Endothelial cell (in vitro differentiated cells): Measurements from ENCODE around the gene SUSD2. TPM values are rescaled to one million over a fixed set of nuclear protein-coding genes. Genes with fewer than 3 reads are reported as not detected.

Experiments used
- DNase-seq: peaks from one replicate; pipeline ENCODE4 v3.0.0; 2021; ENCODE audit warnings: low spot score
- H3K27ac Mint-ChIP-seq: one replicate; pipeline ENCODE4 v1.8.0; 2021; ENCODE audit warnings: mixed read lengths, inconsistent platforms; ENCODE audit not compliant: unreplicated experiment
- H3K27me3 Mint-ChIP-seq: one replicate; pipeline ENCODE4 v1.8.0; 2021; ENCODE audit warnings: mild to moderate bottlenecking, moderate library complexity, mixed read lengths, inconsistent platforms; ENCODE audit not compliant: unreplicated experiment
- H3K36me3 Mint-ChIP-seq: one replicate; pipeline ENCODE4 v1.8.0; 2021; ENCODE audit warnings: mild to moderate bottlenecking, low read depth, mixed read lengths, inconsistent platforms; ENCODE audit not compliant: unreplicated experiment
- H3K4me1 Mint-ChIP-seq: one replicate; pipeline ENCODE4 v1.8.0; 2021; ENCODE audit warnings: mild to moderate bottlenecking, mixed read lengths, inconsistent platforms; ENCODE audit not compliant: unreplicated experiment
- H3K4me3 Mint-ChIP-seq: one replicate; pipeline ENCODE4 v1.8.0; 2021; ENCODE audit warnings: mild to moderate bottlenecking, mixed read lengths, inconsistent platforms; ENCODE audit not compliant: unreplicated experiment
- H3K9me3 Mint-ChIP-seq: one replicate; pipeline ENCODE4 v1.8.0; 2021; ENCODE audit warnings: mixed read lengths, inconsistent platforms; ENCODE audit not compliant: unreplicated experiment
- CTCF ChIP-seq: fragments of 200-600 bp; sonication (generic); IDR thresholded peaks from one replicate; pipeline ENCODE4 v1.5.0; 2021; ENCODE audit warnings: antibody characterized with exemption; ENCODE audit not compliant: unreplicated experiment
- total RNA-seq: library from RNA; stranded (reverse); fragmentation: NEBNext Ultra II Directional; extraction: Animal tissue kit (Norgen Biotek cat#: 25700); gene quantifications from one replicate; pipeline ENCODE4 v1.2.1, GENCODE V29; 2021; ENCODE audit not compliant: unreplicated experiment

SUSD2 gene
- total RNA-seq, 1 donor from 2014 or later: 0.38 TPM

- Mint-ChIP-seq H3K9me3 (no peaks in the 10 kb centered on the region), H3K27ac (no peak overlapping the region), H3K4me3 (no peak overlapping the region), H3K27me3 (peaks cover 3% of the 10 kb centered on the region), H3K4me1 (peaks cover 14% of the 10 kb centered on the region), H3K36me3 (no peaks in the 10 kb centered on the region)
- no peak for DNase-seq
- TF ChIP-seq CTCF: no peak
Measured at GRCh38 chr22:24147666-24148065, 33.6 kb upstream of the SUSD2 start.

GRCh38 chr22:24148266-24149197 lies 32.8 kb upstream of the SUSD2 start:
- H3K4me3 Mint-ChIP-seq: no peak overlapping the region
- H3K9me3 Mint-ChIP-seq: no peaks in the 10 kb centered on the region
- H3K27ac Mint-ChIP-seq: no peak overlapping the region
- no peaks in the 10 kb centered on the region for H3K36me3 Mint-ChIP-seq
- H3K4me1 Mint-ChIP-seq: peaks cover 18% of the 10 kb centered on the region
- H3K27me3 Mint-ChIP-seq: peaks cover 3% of the 10 kb centered on the region
- no peak for DNase-seq
- no peak for TF ChIP-seq CTCF

DNA sequence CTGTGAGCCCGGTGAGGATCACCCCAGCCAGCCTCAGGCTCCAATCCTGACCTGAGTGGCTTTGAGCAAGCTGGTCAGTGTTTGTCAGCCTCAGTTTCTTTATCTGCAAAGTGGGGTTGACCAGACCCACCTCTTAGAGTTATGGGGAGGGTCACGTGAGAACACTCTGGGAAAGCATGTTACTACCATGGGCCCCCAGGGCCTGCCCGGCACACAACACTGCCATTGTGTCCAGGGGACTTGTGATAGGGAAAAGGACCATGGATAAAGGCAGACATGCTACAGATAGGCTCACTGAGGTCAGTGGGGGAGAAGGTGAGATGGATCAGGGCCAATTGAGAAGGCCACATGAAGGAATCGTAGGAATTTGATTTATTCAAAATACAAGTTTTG lies 32.1 kb upstream of the SUSD2 start:
- peak overlapping the region; percentile 22 for H3K4me3 Mint-ChIP-seq
- peaks cover 25% of the 10 kb centered on the region for H3K4me1 Mint-ChIP-seq
- peaks cover 3% of the 10 kb centered on the region for H3K36me3 Mint-ChIP-seq
- no peak overlapping the region for H3K27ac Mint-ChIP-seq
- DNase-seq: no peak
- peaks cover 3% of the 10 kb centered on the region for H3K27me3 Mint-ChIP-seq
- no peaks in the 10 kb centered on the region for H3K9me3 Mint-ChIP-seq
- no peak for TF ChIP-seq CTCF

DNA sequence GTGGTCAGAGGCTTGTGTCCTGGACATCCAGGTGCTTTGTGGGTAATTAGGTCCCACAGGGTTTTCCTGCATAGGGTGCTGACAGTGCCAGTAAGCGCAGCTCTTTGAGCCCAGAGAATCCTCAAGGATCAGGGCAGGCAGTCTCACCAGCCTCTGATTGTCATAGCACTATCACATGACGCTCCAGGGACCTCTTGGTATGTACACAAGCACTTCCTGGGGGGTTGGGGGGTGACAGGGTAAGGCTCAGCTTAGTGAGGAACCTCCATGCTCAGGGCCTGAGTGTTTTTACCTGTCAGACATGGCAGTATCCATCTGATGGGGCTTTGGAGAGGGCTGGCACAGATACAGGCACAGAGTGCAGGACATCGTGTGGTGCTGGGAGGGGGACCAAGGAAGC lies 27.9 kb upstream of the SUSD2 start:
- no peak overlapping the region for H3K4me3 Mint-ChIP-seq
- no peak for TF ChIP-seq CTCF
- peaks cover 20% of the 10 kb centered on the region for H3K4me1 Mint-ChIP-seq
- H3K36me3 Mint-ChIP-seq: peaks cover 4% of the 10 kb centered on the region
- peaks cover 7% of the 10 kb centered on the region for H3K27me3 Mint-ChIP-seq
- no peak for DNase-seq
- no peak overlapping the region for H3K27ac Mint-ChIP-seq
- peaks cover 3% of the 10 kb centered on the region for H3K9me3 Mint-ChIP-seq

- Mint-ChIP-seq H3K4me3 (peak overlapping the region; percentile 6), H3K4me1 (peaks cover 20% of the 10 kb centered on the region), H3K27ac (peak overlapping the region; percentile 26), H3K9me3 (peaks cover 3% of the 10 kb centered on the region), H3K36me3 (peaks cover 4% of the 10 kb centered on the region), H3K27me3 (peaks cover 7% of the 10 kb centered on the region)
- DNase-seq: no peak
- no peak for TF ChIP-seq CTCF
Measured at GRCh38 chr22:24153959-24154358, 27.3 kb upstream of the SUSD2 start.
